Measurements from ENCODE around the gene LRRC8B.

The LRRC8B gene

GRCh38 chr1:89622895-89623294, 98.3 kb downstream of the LRRC8B start:
- no peak for TF ChIP-seq CTCF (IDR thresholded peaks at IDR 0.05)

- TF ChIP-seq CTCF (IDR thresholded peaks at IDR 0.05) = no peak
Measured at GRCh38 chr1:89624314-89624713, 99.7 kb downstream of the LRRC8B start.

- no peak for TF ChIP-seq CTCF (IDR thresholded peaks at IDR 0.05)
Measured at GRCh38 chr1:89624715-89625323, 100.2 kb downstream of the LRRC8B start.

GRCh38 chr1:89627596-89627962, 103.0 kb downstream of the LRRC8B start:
- no peak for TF ChIP-seq CTCF (IDR thresholded peaks at IDR 0.05)

GRCh38 chr1:89629146-89629545, 104.5 kb downstream of the LRRC8B start:
- no peak for TF ChIP-seq CTCF (IDR thresholded peaks at IDR 0.05)

- TF ChIP-seq CTCF (IDR thresholded peaks at IDR 0.05) = no peak
Measured at GRCh38 chr1:89630048-89630447, 105.4 kb downstream of the LRRC8B start.

GRCh38 chr1:89631816-89632656, 107.4 kb downstream of the LRRC8B start:
- no peak for TF ChIP-seq CTCF (IDR thresholded peaks at IDR 0.05)

Data from LNCAP (cell line).